Hematopoietic multipotent progenitor cell treated with erythropoietin and hydrocortisone succinate and interleukin-3 and kit ligand, for 15 days (in vitro differentiated cells): ENCODE results near the gene RNF115.
"Not testable (repeated sequence)": the region's sequence is repeated elsewhere in the genome, so short reads cannot be mapped to it uniquely, and the experiment has no call there.

ENCODE experiments used
- DNase-seq: peaks from one replicate; pipeline ENCODE4 v3.0.0-alpha.2; 2015; ENCODE audit warnings: low spot score

The RNF115 gene

GRCh38 chr1:145730467-145730866 is 93.4 kb downstream of the RNF115 start:
- no peak for DNase-seq

DNA sequence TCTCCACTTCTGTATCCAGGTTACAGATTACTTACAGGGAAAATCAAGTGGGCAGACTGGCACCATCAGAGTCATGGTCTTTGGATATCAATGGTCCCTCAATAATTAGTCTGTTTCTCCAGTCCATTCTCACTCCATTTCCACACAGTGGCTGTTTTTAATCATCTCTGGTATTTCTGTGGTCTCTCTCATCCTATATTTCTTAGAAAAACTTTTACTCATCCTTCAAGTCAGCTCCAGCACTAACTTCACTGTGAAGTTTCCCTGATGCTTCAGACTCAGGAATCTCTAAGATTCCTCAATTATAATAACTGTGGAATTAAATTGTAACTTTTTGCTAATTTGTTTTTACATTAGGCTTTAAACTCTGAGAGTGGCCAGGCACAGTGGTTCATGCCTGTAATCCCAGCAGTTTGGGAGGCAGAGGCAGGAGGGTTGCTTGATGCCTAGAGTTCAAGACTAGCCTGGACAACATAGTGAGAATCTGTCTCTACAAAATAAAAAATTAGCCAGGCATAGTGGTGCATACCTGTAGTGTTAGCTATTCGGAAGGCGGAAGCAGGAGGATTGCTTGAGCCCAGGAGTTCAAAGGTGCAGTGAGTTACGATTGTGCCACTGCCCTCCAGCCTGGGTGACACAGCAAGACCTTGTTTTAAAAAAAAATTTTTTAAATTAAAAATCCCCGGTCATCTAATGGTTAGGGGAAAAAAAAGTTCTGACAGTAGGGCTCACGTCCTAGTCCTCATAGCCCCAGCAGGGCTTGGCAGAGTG is 94.0 kb downstream of the RNF115 start:
- DNase-seq = no peak

- DNase-seq = no peak
These were observed 94.7 kb downstream of the RNF115 start for GRCh38 chr1:145729196-145729595.

DNA sequence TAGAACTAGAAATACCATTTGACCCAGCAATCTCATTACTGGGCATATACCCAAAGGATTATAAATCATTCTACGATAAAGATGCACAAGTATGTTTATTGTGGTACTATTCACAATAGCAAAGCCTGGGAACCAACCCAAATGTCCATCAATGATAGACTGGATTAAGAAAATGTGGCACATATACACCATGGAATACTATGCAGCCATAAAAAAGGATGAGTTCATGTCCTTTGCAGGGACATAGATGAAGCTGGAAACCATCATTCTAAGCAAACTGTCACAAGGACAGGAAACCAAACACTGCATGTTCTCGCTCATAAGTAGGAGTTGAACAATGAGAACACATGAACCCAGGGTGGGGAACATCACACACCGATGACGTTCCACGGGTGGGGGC is 97.7 kb downstream of the RNF115 start:
- DNase-seq = not testable (repeated sequence)

GRCh38 chr1:145720878-145721671 is 102.8 kb downstream of the RNF115 start:
- DNase-seq = peak; percentile 67

GRCh38 chr1:145720556-145720877 is 103.4 kb downstream of the RNF115 start:
- DNase-seq = no peak

DNA sequence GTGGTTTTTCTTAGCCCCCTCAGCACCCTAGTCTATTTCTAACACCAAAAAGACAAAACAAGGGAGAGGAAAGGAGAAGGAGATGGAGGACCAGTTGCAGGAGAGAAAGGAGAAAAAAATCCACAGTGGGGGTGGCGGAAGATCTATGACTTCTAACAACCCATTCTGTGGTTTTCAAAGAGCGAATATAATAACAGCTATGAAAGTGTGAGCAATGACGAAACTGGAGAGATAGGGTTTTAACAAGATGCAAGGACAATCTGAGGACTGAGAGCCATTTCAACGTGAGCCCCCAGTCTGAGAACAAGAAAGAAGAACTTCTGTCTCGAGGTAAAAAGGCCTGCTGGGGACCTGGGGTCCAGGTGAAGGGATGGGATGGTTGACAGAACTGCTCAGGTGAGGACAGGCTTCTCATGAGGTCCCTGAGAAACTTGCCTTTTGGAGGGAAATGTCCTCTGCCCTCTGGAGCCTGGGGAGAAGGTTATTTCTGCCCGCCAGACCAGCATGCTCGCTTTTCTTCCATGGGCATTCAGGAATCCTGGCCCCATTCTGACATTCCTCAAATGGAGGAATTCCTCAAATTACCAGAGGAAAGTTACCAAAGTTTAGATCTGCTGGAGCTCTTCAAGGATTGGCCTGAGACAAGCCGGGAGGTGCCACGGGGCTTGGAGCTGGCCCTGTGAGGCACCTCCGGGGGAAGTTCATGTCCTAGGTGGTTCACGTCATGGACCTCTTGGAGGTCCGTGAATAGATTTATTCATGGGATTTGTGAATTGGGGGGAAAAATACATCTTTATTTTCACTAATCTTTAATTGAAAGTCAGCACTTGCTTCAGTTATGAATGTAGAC is 104.4 kb downstream of the RNF115 start, which contains the start of gene CD160:
TSS of gene CD160 (plus strand) at position 270 of the 850 bp plus-strand sequence. CDS start 8,829 bp downstream, outside the sequence.
- DNase-seq = no peak

DNA sequence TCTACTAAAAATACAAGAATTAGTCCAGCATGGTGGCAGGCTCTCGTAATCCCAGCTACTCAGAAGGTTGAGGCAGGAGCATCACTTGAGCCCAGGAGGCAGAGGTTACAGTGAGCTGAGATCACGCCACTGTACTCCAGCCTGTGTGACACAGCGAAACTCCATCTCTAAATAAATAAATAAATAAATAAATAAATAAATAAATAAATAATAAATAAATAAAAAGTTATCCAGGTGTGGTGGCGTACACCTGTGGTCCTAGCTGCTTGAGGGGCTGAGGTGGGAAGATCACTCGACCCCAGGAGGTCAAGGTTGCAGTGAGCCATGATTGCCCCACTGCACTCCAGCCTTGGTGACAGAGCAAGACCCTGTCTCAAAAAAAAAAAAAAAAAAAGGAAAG is 105.4 kb downstream of the RNF115 start:
- not testable (repeated sequence) for DNase-seq

DNA sequence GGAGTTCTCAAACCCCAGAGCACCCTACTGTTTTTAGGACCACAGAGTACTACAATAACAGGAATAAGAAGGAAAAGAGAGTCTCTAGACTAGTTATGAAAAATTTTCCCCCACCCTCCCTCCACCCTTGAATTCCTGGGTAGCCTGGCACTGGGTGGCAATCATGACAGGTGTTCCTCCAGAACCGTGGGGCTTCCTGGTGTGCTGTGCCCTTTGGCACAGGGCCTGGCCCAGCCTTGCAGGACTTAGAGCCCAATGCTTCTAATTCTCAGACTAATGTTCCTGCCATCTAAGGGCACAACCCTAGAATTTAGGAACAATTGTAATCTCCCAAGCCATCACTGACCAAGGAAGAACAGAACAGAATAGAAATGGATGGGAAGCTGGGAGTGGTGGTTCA is 106.1 kb downstream of the RNF115 start:
- DNase-seq = no peak

- DNase-seq = no peak
These were observed 107.1 kb downstream of the RNF115 start for GRCh38 chr1:145716641-145717345.

- no peak for DNase-seq
These were observed 109.3 kb downstream of the RNF115 start for GRCh38 chr1:145714524-145715111.

- DNase-seq = no peak
These were observed 112.7 kb downstream of the RNF115 start for GRCh38 chr1:145711213-145711651.

DNA sequence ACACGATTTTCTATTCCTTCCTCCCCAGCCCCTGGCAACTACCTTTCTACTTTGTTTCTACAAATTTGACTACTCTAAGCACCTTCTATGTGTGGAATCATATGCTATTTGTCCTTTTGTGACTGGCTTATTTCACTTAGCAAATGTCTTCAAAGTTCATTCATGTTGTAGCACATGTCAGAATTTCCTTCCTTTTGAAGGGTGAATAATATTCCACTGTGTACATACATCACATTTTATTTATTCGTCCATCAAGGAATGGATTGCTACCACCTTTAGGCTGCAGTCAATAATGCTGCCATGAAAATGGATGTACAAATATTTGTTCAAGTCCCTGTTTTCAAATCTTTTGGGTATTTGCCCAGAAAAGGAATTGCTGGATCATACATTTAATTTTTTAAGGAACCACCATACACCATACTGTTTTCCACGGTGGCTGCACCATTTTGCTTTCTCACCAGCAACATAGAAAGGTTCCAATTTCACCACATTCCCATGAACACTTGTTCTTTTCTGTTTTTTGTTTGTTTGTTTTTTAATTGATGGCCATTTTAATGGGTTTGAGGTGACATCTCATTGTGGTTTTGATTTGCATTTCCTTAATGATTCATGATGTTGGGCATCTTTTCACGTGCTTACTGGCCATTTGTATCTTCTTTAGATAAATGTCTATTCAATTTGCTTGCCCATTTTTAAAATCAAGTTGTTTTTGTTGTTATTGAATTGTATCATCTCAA is 113.4 kb downstream of the RNF115 start:
- DNase-seq = no peak

DNA sequence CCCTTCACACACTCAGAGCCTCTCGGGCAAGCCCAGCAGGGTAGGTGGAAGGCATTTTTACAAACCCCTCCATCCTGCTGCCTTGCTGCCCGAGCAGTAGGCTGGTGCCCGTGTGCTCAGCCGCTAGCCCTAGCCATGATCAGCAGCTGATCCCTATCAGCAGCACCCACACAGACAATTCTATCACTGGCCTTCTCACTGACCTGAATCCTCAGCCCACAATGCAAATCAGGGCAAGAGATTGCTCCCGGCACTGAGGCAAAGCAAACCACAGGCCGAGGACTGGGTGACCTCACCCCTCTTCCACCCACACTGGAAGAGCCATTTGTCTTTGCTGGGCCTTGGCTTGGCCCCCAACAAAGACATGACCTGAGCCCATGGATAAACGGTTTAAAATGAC is 115.8 kb downstream of the RNF115 start:
- no peak for DNase-seq

- no peak for DNase-seq
These were observed 116.6 kb downstream of the RNF115 start, which contains the start of gene PDZK1 for GRCh38 chr1:145707183-145707867. Gene PDZK1, minus strand, starts transcription at chr1:145707368. Its CDS starts 19,347 bp downstream, at chr1:145688021.

- DNase-seq = no peak
These were observed 117.7 kb downstream of the RNF115 start for GRCh38 chr1:145706086-145706664.

- DNase-seq = no peak
These were observed 118.3 kb downstream of the RNF115 start for GRCh38 chr1:145705622-145706021.

GRCh38 chr1:145702826-145703225 is 121.1 kb downstream of the RNF115 start:
- no peak for DNase-seq

DNA sequence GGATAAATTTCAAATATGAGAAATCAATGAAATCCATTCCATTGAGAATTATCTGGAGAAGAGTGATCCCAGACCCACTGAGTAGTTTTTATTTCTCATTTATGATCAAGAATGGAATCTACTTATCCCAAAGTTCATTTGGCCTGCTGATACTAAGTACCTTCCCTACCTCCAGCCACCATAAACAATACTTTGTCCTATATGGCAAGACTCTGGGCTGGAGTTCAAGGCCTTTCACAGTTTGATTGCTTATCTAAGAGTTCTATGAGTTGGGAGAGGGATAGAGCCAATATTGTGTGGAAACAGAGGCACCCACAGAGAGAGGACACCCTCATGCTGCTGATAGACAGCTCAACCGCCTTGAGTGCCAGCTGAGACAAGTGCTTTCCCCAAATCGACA is 121.8 kb downstream of the RNF115 start:
- no peak for DNase-seq
